GM12875 (cell line): Measurements from ENCODE around the gene PLEKHG4B.

Source experiments
- H3K4me3 ChIP-seq: one replicate; pipeline ENCODE4 v1.5.1; 2011; ENCODE audit warnings: low read depth, low read length, control low read depth
- CTCF ChIP-seq: IDR thresholded peaks from 2 replicates; pipeline ENCODE4 v1.5.1; 2011; ENCODE audit warnings: low read depth, mild to moderate bottlenecking, control low read depth, inconsistent platforms, low read length, moderate library complexity, borderline replicate concordance; ENCODE audit not compliant: insufficient read depth

Gene PLEKHG4B

GRCh38 chr5:166441-167372 is 74.7 kb downstream of the PLEKHG4B start:
- no peak overlapping the region for H3K4me3 ChIP-seq
- no peak for TF ChIP-seq CTCF

GRCh38 chr5:167511-167910 is 75.5 kb downstream of the PLEKHG4B start:
- no peak for TF ChIP-seq CTCF
- no peak overlapping the region for H3K4me3 ChIP-seq

GRCh38 chr5:167982-168660 is 76.2 kb downstream of the PLEKHG4B start:
- TF ChIP-seq CTCF: no peak
- H3K4me3 ChIP-seq: no peak overlapping the region

GRCh38 chr5:169071-169727 is 77.2 kb downstream of the PLEKHG4B start:
- no peak overlapping the region for H3K4me3 ChIP-seq
- no peak for TF ChIP-seq CTCF

- no peak overlapping the region for H3K4me3 ChIP-seq
- TF ChIP-seq CTCF: no peak
Measured at GRCh38 chr5:169728-170094, 77.7 kb downstream of the PLEKHG4B start.

- TF ChIP-seq CTCF: no peak
- no peak overlapping the region for H3K4me3 ChIP-seq
Measured at GRCh38 chr5:170971-171800, 79.2 kb downstream of the PLEKHG4B start.
